Measurements from ENCODE around the gene TDRD6.
"Not testable (repeated sequence)": the region's sequence is repeated elsewhere in the genome, so short reads cannot be mapped to it uniquely, and the experiment has no call there.

The TDRD6 gene

GRCh38 chr6:46741482-46741881, 53.8 kb downstream of the TDRD6 start:
- no peak for DNase-seq (ENCODE audit: low spot score)
- FAIRE-seq: no peak

GRCh38 chr6:46741910-46742309, 54.2 kb downstream of the TDRD6 start:
- FAIRE-seq: no peak

GRCh38 chr6:46743425-46744158, 55.9 kb downstream of the TDRD6 start:
- FAIRE-seq (no peak), DNase-seq (ENCODE audit: low spot score) (no peak)

More at GRCh38 chr6:46741910-46742309, 54.2 kb downstream of the TDRD6 start:
- no peak for DNase-seq (ENCODE audit: low spot score)

GRCh38 chr6:46744159-46744725, 56.6 kb downstream of the TDRD6 start:
- not testable (repeated sequence) for DNase-seq (ENCODE audit: low spot score); FAIRE-seq

- FAIRE-seq: no peak
- DNase-seq (ENCODE audit: low spot score): no peak
Observed at GRCh38 chr6:46745973-46746372, 58.3 kb downstream of the TDRD6 start.

GRCh38 chr6:46746696-46747095, 59.0 kb downstream of the TDRD6 start, which contains the start of gene ANKRD66:
Gene ANKRD66 (plus strand): TSS chr6:46746933. CDS start chr6:46751949, 5,016 bp downstream.
- no peak for FAIRE-seq

GRCh38 chr6:46748940-46749503, 61.3 kb downstream of the TDRD6 start:
- DNase-seq (ENCODE audit: low spot score) (no peak), FAIRE-seq (no peak)

More at GRCh38 chr6:46746696-46747095, 59.0 kb downstream of the TDRD6 start, which contains the start of gene ANKRD66:
- DNase-seq (ENCODE audit: low spot score): no peak

GRCh38 chr6:46749731-46750130, 62.0 kb downstream of the TDRD6 start:
- FAIRE-seq: no peak
- DNase-seq (ENCODE audit: low spot score): no peak

GRCh38 chr6:46751658-46752057, 64.0 kb downstream of the TDRD6 start:
- DNase-seq (ENCODE audit: low spot score): no peak
- no peak for FAIRE-seq

Data from urothelium cell line (cell line).